Neural cell (in vitro differentiated cells): ENCODE results near the gene RNF157.

Source experiments
- MXI1 ChIP-seq: fragments of 450-650 bp; conservative IDR thresholded peaks from 2 replicates; pipeline ENCODE4 v1.6.1; 2014; ENCODE audit warnings: antibody characterized with exemption, mild to moderate bottlenecking; ENCODE audit not compliant: poor library complexity, severe bottlenecking
- POLR2AphosphoS5 ChIP-seq: IDR thresholded peaks from 2 replicates; pipeline ENCODE4 v1.6.1; 2012
- TF ChIP-seq, protein P1 (sequence below): fragments of 450-650 bp; IDR thresholded peaks from 2 replicates; pipeline ENCODE4 v1.5.1; 2014; ENCODE audit warnings: antibody characterized with exemption, mild to moderate bottlenecking, moderate library complexity; ENCODE audit not compliant: poor library complexity, severe bottlenecking

DNA sequence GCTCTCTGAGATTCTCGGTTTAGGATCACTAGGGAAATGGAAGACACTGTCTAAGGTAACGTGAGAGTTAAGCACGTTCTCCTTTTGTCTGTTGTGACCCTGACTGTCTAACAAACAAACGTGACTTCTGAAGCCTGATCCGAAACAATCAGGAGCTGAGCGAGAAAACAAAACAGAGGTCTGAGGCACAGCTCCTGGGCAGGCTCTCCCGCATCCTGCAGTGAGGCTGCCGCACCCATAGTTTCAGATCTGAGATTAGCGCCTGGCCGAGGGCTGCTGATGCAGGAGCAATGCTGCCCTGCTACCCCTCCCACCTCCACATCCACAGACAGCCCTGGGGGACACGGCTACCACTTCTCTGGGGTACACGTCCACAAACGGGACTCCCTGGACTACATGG, 46.7 kb downstream of the RNF157 start:
- TF ChIP-seq, protein P1, sequence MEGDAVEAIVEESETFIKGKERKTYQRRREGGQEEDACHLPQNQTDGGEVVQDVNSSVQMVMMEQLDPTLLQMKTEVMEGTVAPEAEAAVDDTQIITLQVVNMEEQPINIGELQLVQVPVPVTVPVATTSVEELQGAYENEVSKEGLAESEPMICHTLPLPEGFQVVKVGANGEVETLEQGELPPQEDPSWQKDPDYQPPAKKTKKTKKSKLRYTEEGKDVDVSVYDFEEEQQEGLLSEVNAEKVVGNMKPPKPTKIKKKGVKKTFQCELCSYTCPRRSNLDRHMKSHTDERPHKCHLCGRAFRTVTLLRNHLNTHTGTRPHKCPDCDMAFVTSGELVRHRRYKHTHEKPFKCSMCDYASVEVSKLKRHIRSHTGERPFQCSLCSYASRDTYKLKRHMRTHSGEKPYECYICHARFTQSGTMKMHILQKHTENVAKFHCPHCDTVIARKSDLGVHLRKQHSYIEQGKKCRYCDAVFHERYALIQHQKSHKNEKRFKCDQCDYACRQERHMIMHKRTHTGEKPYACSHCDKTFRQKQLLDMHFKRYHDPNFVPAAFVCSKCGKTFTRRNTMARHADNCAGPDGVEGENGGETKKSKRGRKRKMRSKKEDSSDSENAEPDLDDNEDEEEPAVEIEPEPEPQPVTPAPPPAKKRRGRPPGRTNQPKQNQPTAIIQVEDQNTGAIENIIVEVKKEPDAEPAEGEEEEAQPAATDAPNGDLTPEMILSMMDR, result no peak
- no peak for TF ChIP-seq MXI1
- TF ChIP-seq POLR2AphosphoS5, result no peak
